ENCODE results near the gene NDUFS4. TPM values are rescaled to one million over a fixed set of nuclear protein-coding genes. Genes with fewer than 3 reads are reported as not detected.
"Not testable (repeated sequence)": the region's sequence is repeated elsewhere in the genome, so short reads cannot be mapped to it uniquely, and the experiment has no call there.

Gene NDUFS4
- 100 to 1,000 TPM; 127 to 151 (median 145) TPM for polyA plus RNA-seq (ENCODE audit: insufficient read length in 3 of 3)
- long read RNA-seq, donor 1, transcript NDUFS4-201 (5 exons, 675 nt): major isoform, 65 of 87 reads
- long read RNA-seq, donor 1, partial matches to known transcripts: 20 of 87 reads
- long read RNA-seq, donor 1, other reads (novel, unspliced or antisense): 0 of 87 reads
- long read RNA-seq, donor 2, transcript NDUFS4-201 (5 exons, 675 nt): major isoform, 68 of 79 reads
- long read RNA-seq, donor 2, partial matches to known transcripts: 8 of 79 reads
- long read RNA-seq, donor 2, other reads (novel, unspliced or antisense): 0 of 79 reads
- long read RNA-seq, donor 3, transcript NDUFS4-201 (5 exons, 675 nt): major isoform, 136 of 169 reads
- long read RNA-seq, donor 3, partial matches to known transcripts: 25 of 169 reads
- long read RNA-seq, donor 3, other reads (novel, unspliced or antisense): 5 of 169 reads
- long read RNA-seq, donor 4, transcript NDUFS4-201 (5 exons, 675 nt): major isoform, 87 of 107 reads
- long read RNA-seq, donor 4, partial matches to known transcripts: 18 of 107 reads
- long read RNA-seq, donor 4, other reads (novel, unspliced or antisense): 0 of 107 reads
- long read RNA-seq, donor 5: 0 reads
- long read RNA-seq, donor 6, transcript NDUFS4-201 (5 exons, 675 nt): major isoform, 80 of 94 reads
- long read RNA-seq, donor 6, partial matches to known transcripts: 13 of 94 reads
- long read RNA-seq, donor 6, other reads (novel, unspliced or antisense): 0 of 94 reads
- long read RNA-seq, donor 7, transcript NDUFS4-201 (5 exons, 675 nt): major isoform, 123 of 135 reads
- long read RNA-seq, donor 7, partial matches to known transcripts: 10 of 135 reads
- long read RNA-seq, donor 7, other reads (novel, unspliced or antisense): 0 of 135 reads
- long read RNA-seq, donor 8: 0 reads
- long read RNA-seq, donor 9, transcript NDUFS4-201 (5 exons, 675 nt): major isoform, 77 of 100 reads
- long read RNA-seq, donor 9, partial matches to known transcripts: 19 of 100 reads
- long read RNA-seq, donor 9, other reads (novel, unspliced or antisense): 0 of 100 reads
- long read RNA-seq, donor 10, transcript NDUFS4-201 (5 exons, 675 nt): major isoform, 115 of 116 reads
- long read RNA-seq, donor 10, partial matches to known transcripts: 0 of 116 reads
- long read RNA-seq, donor 10, other reads (novel, unspliced or antisense): 0 of 116 reads
- long read RNA-seq, donor 11, transcript NDUFS4-201 (5 exons, 675 nt): major isoform, 65 of 65 reads
- long read RNA-seq, donor 11, partial matches to known transcripts: 0 of 65 reads
- long read RNA-seq, donor 11, other reads (novel, unspliced or antisense): 0 of 65 reads
- long read RNA-seq, donor 12, transcript NDUFS4-201 (5 exons, 675 nt): major isoform, 38 of 62 reads
- long read RNA-seq, donor 12, partial matches to known transcripts: 23 of 62 reads
- long read RNA-seq, donor 12, other reads (novel, unspliced or antisense): 0 of 62 reads
- long read RNA-seq, donor 13: 0 reads
- long read RNA-seq, donor 14, transcript NDUFS4-201 (5 exons, 675 nt): major isoform, 114 of 124 reads
- long read RNA-seq, donor 14, partial matches to known transcripts: 6 of 124 reads
- long read RNA-seq, donor 14, other reads (novel, unspliced or antisense): 0 of 124 reads
- long read RNA-seq, donor 15, transcript NDUFS4-201 (5 exons, 675 nt): major isoform, 31 of 32 reads
- long read RNA-seq, donor 15, partial matches to known transcripts: 0 of 32 reads
- long read RNA-seq, donor 15, other reads (novel, unspliced or antisense): 0 of 32 reads
- long read RNA-seq, donor 16, transcript NDUFS4-203 (4 exons, 559 nt): minor isoform, 5 of 239 reads
- long read RNA-seq, donor 16, transcript NDUFS4-201 (5 exons, 675 nt): major isoform, 210 of 239 reads
- long read RNA-seq, donor 16, partial matches to known transcripts: 20 of 239 reads
- long read RNA-seq, donor 16, other reads (novel, unspliced or antisense): 0 of 239 reads

- DNase-seq (ENCODE audit: extremely low read depth in 1 of 11, low read depth in 9 of 11, low spot score in 4 of 11): peak; percentile 80 to 97 (median 86)
These were observed at the start of gene NDUFS4 for GRCh38 chr5:53560506-53561191. Gene NDUFS4 (plus strand): TSS chr5:53560639. CDS start chr5:53560663, 24 bp downstream.

GRCh38 chr5:53512539-53512938 lies 47.9 kb upstream of the NDUFS4 start:
- DNase-seq (ENCODE audit: extremely low read depth in 1 of 11, low read depth in 9 of 11, low spot score in 4 of 11): no peak

- no peak for DNase-seq (ENCODE audit: extremely low read depth in 1 of 11, low read depth in 9 of 11, low spot score in 4 of 11)
These were observed 44.5 kb upstream of the NDUFS4 start for GRCh38 chr5:53515988-53516387.

DNA sequence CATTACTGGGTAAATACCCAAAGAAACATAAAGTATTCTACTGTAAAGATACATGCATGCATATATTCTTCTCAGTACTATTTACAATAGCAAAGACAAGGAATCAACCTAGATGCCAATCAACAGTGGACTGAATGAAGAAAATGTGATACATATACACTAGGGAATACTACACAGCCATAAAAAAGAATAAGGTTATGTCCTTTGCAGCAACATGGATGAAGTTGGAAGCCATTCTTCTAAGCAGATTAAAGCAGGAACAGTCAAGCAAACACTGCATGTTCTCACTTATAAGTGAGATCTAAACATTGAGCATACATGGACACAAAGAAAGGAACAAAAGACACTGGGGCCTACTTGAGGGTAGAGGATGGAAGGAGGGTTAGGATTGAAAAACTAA lies 39.6 kb upstream of the NDUFS4 start:
- DNase-seq (ENCODE audit: extremely low read depth in 1 of 11, low read depth in 9 of 11, low spot score in 4 of 11): no peak

DNA sequence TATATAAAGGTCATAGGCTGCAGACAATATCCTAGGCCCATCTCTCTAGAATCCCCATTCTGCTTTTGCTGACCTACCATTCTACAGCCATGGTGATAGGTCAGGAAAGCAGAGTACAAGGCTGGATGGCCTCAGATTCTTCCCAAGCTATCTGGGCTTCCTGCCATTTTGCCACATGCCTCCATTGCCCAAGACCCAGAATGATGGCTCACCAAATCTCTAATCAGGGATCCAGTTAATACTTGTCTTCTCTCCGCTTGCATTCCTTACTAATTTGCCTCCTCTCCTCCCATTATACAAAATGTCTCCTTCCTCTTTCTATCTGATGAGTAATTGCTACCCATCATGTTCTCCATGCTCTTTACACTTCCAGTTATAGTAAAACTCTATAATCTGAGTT lies 22.7 kb upstream of the NDUFS4 start:
- DNase-seq (ENCODE audit: extremely low read depth in 1 of 11, low read depth in 9 of 11, low spot score in 4 of 11): no peak

- not testable (repeated sequence) for DNase-seq (ENCODE audit: extremely low read depth in 1 of 11, low read depth in 9 of 11, low spot score in 4 of 11)
These were observed 19.7 kb upstream of the NDUFS4 start for GRCh38 chr5:53540739-53541138.

DNA sequence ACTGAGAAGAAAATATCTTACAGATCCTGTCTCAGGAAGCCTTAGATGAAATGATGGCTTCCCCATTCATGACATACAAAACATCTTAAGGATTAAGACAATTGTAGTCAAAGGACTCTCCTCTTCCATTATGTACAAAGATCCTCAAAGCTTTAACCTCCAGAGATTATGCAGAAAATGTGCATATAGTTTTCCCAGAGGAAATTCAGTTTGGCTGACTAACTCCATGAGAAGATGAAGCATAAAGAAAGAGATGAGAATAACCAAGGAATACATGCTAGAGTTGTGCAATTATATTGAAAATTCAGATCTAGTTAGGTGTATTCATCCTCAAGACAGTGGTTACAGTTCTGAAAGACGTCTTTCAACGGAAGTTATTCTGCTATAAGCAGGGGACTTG lies 18.6 kb upstream of the NDUFS4 start:
- no peak for DNase-seq (ENCODE audit: extremely low read depth in 1 of 11, low read depth in 9 of 11, low spot score in 4 of 11)

- DNase-seq (ENCODE audit: extremely low read depth in 1 of 11, low read depth in 9 of 11, low spot score in 4 of 11): no peak
These were observed 17.5 kb upstream of the NDUFS4 start for GRCh38 chr5:53542926-53543325.

GRCh38 chr5:53543401-53543800 lies 17.0 kb upstream of the NDUFS4 start:
- DNase-seq (ENCODE audit: extremely low read depth in 1 of 11, low read depth in 9 of 11, low spot score in 4 of 11): no peak

GRCh38 chr5:53545744-53546143 lies 14.7 kb upstream of the NDUFS4 start:
- no peak for DNase-seq (ENCODE audit: extremely low read depth in 1 of 11, low read depth in 9 of 11, low spot score in 4 of 11)

GRCh38 chr5:53547226-53547625 lies 13.2 kb upstream of the NDUFS4 start:
- DNase-seq (ENCODE audit: extremely low read depth in 1 of 11, low read depth in 9 of 11, low spot score in 4 of 11): no peak

GRCh38 chr5:53548501-53548900 lies 11.9 kb upstream of the NDUFS4 start:
- DNase-seq (ENCODE audit: extremely low read depth in 1 of 11, low read depth in 9 of 11, low spot score in 4 of 11): not testable (repeated sequence)

DNA sequence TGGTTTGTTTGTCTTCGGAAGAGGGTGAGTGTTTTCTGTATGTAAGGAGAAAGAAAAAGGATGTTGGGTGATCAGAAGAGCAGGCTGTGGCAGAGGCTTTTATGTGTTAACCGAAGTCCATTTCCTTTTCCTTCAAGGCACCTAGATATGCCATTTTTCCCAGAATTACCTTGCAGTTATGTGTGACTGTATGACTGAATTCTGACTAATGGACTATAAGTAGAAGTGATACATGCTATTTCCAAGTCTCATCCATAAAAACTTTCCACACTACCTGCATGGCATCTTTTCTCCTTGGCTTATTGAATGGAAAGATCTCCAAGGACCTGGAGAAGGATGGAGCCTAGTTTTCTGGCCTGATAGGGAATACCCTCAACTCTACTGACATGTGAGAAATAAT lies 10.6 kb upstream of the NDUFS4 start:
- DNase-seq (ENCODE audit: extremely low read depth in 1 of 11, low read depth in 9 of 11, low spot score in 4 of 11): no peak

- no peak for DNase-seq (ENCODE audit: extremely low read depth in 1 of 11, low read depth in 9 of 11, low spot score in 4 of 11)
These were observed 7.9 kb upstream of the NDUFS4 start for GRCh38 chr5:53552561-53552960.

DNA sequence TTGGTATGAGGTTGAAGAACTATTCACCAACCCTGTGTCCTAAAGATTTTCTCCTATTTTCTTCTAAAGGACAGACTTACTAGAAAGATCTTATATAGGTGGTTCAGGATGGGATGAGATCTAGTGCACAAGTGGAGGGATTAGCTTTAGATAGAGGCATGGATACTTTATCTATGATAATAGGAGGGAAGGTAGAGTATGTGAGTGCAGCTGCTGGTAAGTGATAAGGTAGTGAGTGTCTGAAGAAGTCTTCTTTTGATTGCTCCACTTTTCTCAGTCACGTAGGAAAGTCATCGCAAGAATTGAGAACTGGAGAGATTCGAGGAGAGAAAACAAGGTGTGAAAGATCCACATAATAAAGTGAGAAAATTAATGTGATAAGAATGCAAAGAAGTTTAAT lies 6.0 kb upstream of the NDUFS4 start:
- DNase-seq (ENCODE audit: extremely low read depth in 1 of 11, low read depth in 9 of 11, low spot score in 4 of 11): no peak

- DNase-seq (ENCODE audit: extremely low read depth in 1 of 11, low read depth in 9 of 11, low spot score in 4 of 11): no peak
These were observed 5.3 kb upstream of the NDUFS4 start for GRCh38 chr5:53555160-53555559.

GRCh38 chr5:53556001-53556400 lies 4.4 kb upstream of the NDUFS4 start:
- no peak for DNase-seq (ENCODE audit: extremely low read depth in 1 of 11, low read depth in 9 of 11, low spot score in 4 of 11)
